Measurements from ENCODE around the gene COMMD3.
"Not testable (repeated sequence)": the region's sequence is repeated elsewhere in the genome, so short reads cannot be mapped to it uniquely, and the experiment has no call there.

COMMD3 gene

GRCh38 chr10:22340329-22341189 lies 24.4 kb downstream of the COMMD3 start:
- DNase-seq = peak; percentile 58

DNA sequence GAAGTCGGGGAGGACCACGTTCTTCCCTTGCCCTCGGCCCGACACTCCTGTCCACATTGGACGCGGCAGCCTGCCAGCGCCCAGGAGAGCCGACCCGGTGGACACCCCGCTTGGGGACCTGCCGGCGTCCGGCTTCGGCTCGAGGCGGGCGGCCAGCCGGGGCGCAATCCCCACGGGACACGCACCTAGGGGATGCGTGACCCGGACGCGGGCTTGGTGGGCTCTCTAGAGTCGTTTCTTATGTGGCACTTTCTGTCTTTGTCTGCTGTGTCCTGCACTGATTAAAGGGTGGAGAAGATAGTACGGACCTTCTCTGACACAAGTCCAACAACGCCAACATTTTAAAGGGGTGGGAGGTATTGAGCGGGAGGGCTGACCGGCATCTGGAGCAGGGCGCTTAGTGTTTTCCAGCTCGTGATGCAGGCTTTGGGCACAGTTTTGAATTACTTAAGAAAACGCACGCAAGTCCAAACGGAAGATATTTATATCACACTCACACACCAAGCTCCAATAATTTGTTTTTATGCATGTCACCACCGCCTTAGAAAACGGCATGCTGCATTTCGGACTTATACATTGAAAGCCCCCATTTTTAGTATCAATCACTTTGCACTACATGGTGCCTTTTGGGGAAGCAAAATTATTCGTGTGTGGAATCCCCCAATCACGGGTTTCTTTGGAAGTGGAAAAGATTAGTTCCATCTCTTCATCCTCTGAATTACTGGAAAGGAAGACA lies 25.2 kb downstream of the COMMD3 start:
- no peak for DNase-seq

DNA sequence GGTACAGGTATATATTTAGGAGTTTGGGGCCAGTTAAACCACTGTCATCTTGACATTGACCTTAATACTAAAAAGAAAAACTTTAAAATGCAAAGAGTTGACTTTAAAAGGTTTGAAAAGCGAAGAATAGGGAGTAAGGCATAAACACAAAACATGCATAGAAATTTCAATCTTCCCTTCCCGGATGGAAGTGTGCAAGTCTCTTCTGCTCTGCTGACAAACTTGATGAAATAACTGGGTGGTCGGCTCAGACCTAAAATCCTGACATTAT lies 25.7 kb downstream of the COMMD3 start:
- no peak for DNase-seq

DNA sequence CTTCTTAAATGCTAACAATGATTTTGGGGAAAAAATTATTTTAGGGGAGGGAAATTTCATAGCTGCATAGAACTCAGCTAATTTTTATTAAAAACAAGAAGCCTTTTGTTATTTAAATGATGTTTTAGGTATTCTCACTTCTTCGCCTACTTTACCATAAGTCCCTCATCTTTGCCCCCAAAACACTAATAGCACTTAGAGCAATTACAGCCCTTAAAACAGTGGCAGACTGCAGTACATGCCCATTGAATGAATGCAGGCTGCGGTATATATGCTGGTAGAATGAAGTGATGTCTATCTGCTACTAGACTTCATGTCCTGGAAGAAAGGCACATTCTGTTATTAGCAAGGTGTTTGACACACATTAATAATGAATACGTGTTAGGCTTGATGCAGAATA lies 26.2 kb downstream of the COMMD3 start:
- no peak for DNase-seq

- DNase-seq = no peak
These were observed 27.5 kb downstream of the COMMD3 start for GRCh38 chr10:22343731-22344130.

DNA sequence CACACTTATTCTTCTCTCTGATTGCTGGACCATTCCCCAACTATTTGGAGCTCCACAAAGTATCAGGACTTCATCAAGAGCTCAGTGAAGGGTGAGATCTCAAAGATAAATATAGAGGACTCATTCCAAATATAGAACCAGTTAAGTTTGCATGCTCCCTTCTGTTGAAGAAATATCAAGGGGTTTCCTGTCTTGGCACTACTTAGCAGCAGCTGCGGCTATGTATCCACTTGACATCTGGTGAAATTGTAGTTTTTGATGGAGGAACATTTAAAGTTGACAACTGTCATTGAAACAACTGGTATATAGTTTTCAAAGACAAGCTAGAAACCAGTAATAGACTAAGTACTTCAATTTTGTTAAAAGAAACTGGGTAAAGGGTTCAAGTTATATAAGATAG lies 28.1 kb downstream of the COMMD3 start:
- no peak for DNase-seq

GRCh38 chr10:22344781-22345300 lies 28.7 kb downstream of the COMMD3 start:
- DNase-seq = no peak

GRCh38 chr10:22345301-22346095 lies 29.3 kb downstream of the COMMD3 start, which contains the start of gene SPAG6:
TSS of gene SPAG6 (plus strand) at chr10:22345496. CDS start at chr10:22345612, 116 bp downstream.
- peak; percentile 36 for DNase-seq

- DNase-seq = no peak
These were observed 30.0 kb downstream of the COMMD3 start for GRCh38 chr10:22346096-22346661.

- no peak for DNase-seq
These were observed 33.6 kb downstream of the COMMD3 start for GRCh38 chr10:22349755-22350154.

- no peak for DNase-seq
These were observed 35.0 kb downstream of the COMMD3 start for GRCh38 chr10:22351131-22351703.

DNA sequence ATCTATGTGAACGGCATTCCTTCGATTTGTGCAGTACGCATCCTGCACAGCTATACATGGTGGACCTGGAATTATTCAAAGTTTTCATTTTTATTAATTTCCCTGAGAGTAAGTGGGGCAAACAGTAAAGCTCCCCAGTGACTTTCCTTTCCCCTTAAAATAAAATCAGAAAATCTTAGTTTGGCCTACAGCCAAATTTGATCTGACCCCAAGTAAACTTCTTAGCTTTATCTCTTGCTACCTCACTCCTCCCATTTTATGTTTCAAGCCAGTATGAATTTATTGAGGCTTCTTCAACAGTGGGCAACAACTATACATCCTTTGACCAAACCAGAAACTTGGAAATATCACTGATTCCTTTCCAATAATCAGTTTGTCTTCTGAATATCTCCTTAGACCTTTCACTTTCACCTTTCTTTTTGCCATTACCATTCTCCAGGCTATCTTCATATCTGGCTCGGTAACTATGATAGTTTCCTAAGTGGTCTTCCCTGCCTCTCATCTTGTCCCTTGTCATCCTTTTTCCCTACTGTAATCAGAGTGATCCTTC lies 40.2 kb downstream of the COMMD3 start:
- DNase-seq = no peak

- DNase-seq = not testable (repeated sequence)
These were observed 41.6 kb downstream of the COMMD3 start for GRCh38 chr10:22357770-22358169.

GRCh38 chr10:22363305-22363704 lies 47.1 kb downstream of the COMMD3 start:
- no peak for DNase-seq

- no peak for DNase-seq
These were observed 48.4 kb downstream of the COMMD3 start for GRCh38 chr10:22364407-22365140.

- no peak for DNase-seq
These were observed 49.0 kb downstream of the COMMD3 start for GRCh38 chr10:22365233-22365632.

DNA sequence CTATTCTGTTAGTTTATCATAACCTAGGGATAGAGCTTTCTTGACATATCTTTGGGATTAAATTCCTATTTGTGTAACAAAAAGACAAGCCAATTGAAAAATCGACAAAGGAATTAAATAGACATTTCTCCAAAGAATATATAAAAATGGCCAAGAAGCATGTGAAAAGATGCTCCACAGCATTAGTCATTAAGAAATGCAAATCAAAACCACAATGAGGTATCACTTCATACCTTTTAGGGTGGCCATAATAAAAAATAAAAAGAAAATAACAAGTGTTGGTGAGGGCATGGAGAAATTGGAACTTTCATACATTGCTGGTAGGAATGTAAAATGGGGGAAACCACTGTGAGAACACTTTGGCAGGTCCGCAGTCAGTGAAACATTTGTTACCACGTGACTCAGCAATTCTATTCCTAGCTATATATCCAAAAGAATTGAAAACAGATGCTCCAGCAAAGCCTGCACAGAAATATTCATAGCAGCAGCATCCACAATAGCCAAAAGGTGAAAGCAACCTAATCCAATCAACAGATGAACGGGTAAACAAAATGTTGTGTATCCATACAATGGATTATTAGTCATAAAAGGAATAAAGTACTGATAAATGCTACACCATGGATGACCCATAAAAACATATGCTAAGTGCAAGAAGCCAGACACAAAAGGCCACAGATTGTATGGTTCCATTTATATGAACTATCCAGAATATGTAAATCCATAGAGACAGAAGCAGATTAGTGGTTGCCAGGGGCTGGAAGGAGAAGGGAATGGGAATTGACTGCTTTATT lies 49.7 kb downstream of the COMMD3 start:
- DNase-seq = no peak

GRCh38 chr10:22366435-22366703 lies 50.2 kb downstream of the COMMD3 start:
- DNase-seq = no peak

DNA sequence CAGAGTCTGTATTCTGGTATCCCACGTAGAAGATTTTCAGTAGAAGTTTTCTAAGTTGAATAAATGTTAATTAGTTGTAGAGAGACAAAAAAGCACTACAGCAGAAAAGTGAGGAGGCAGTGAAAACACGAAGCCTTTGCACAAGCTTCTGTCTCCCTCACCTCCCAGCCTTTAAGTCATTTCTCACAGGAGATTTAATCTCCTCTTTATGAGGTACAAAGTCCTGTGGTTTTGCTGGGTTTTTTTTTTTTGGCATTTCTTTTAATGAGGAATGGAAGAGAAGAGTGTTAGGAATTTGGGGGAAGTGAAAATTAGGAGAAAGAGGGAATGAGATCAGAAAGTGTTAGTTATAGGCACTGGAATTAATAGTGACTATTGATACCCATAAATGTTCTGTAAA lies 50.6 kb downstream of the COMMD3 start:
- no peak for DNase-seq

GRCh38 chr10:22367471-22367870 lies 51.3 kb downstream of the COMMD3 start:
- DNase-seq = no peak

GRCh38 chr10:22368402-22368801 lies 52.2 kb downstream of the COMMD3 start:
- DNase-seq = no peak
